Lung (tissue), 12 donors: Measurements from ENCODE around the gene CLDN6. TPM values are rescaled to one million over a fixed set of nuclear protein-coding genes. Genes with fewer than 3 reads are reported as not detected.

Experiments used
- ATAC-seq: fragments of 200-7000 bp; cut with Tn5 transposase; one replicate; pipeline ENCODE4 v1.9.1; 2020; ENCODE audit warnings: moderate number of reproducible peaks; ENCODE audit not compliant: insufficient read depth, low FRiP score
- DNase-seq, 3 donors: peaks; one replicate each; pipeline ENCODE4 v3.0.0-alpha.2; 2013 to 2017
- H3K27ac ChIP-seq, 2 donors: one replicate each; pipeline ENCODE4 v1.5.1; 2013; ENCODE audit warnings: mild to moderate bottlenecking in 2 of 2, moderate library complexity in 2 of 2, control low read depth in 1 of 2, inconsistent platforms in 1 of 2, low read depth in 1 of 2, low read length in 1 of 2
- H3K27me3 ChIP-seq, 3 donors: one replicate each; pipeline ENCODE4 v1.5.1; 2013; ENCODE audit warnings: low read length in 2 of 3; ENCODE audit not compliant: control insufficient read depth in 3 of 3, insufficient read depth in 3 of 3
- H3K36me3 ChIP-seq, 4 donors: one replicate each; pipeline ENCODE4 v1.5.1; 2013; ENCODE audit warnings: low read length in 4 of 4, mild to moderate bottlenecking in 1 of 4, moderate library complexity in 1 of 4; ENCODE audit not compliant: control insufficient read depth in 4 of 4, insufficient read depth in 4 of 4
- H3K4me1 ChIP-seq, 5 donors: one replicate each; pipeline ENCODE4 v1.5.1; 2013; ENCODE audit warnings: low read length in 5 of 5, mild to moderate bottlenecking in 2 of 5, moderate library complexity in 1 of 5; ENCODE audit not compliant: control insufficient read depth in 5 of 5, insufficient read depth in 5 of 5
- H3K4me3 ChIP-seq: one replicate; pipeline ENCODE4 v1.5.1; 2013; ENCODE audit warnings: mild to moderate bottlenecking, control low read depth, moderate library complexity
- H3K9ac ChIP-seq, 2 donors: one replicate each; pipeline ENCODE4 v1.5.1; 2013; ENCODE audit warnings: low read length in 2 of 2, control low read depth in 1 of 2; ENCODE audit not compliant: insufficient read depth in 1 of 2
- H3K9me3 ChIP-seq, 4 donors: one replicate each; pipeline ENCODE4 v1.5.1; 2013; ENCODE audit warnings: low read length in 3 of 4, mild to moderate bottlenecking in 1 of 4, moderate library complexity in 1 of 4; ENCODE audit not compliant: control insufficient read depth in 4 of 4, insufficient read depth in 3 of 4
- WGBS, 2 donors: extraction: QIAGEN DNeasy Blood & Tissue Kit; methylation state at CpG; one replicate each; pipeline ENCODE4 v1.1.7; 2013; 5-methylcytosine and 5-hydroxymethylcytosine counted together
- polyA plus RNA-seq, 2 donors: library from polyadenylated mRNA; stranded (reverse); fragments of 200-250 nt; gene quantifications; one replicate each; pipeline ENCODE4 v1.2.1, GENCODE V29; 2013
- total RNA-seq, 2 donors: library from RNA; depleted of rRNA in 1 of 2; stranded (reverse); fragments of >200 nt in 1 of 2; gene quantifications; one replicate each; pipeline ENCODE4 v1.2.1, GENCODE V29; 2014 to 2021
- TF ChIP-seq, protein P1 (sequence below): IDR thresholded peaks from 2 replicates; pipeline ENCODE4 v1.5.1; 2012; ENCODE audit warnings: mild to moderate bottlenecking; ENCODE audit errors: control extremely low read depth, extremely low read depth
- donor health status: control.
- donor health status: control.
- donor health status: Bipolar disorder and iron deficiency.
- donor health status: healthy.
- donor health status: DM: yes; HTN: yes; CAD: no.

The CLDN6 gene
- total and polyA plus RNA-seq, 4 donors = 0.10 to 7.1 (median 0.92) TPM; not detected in 1

DNA sequence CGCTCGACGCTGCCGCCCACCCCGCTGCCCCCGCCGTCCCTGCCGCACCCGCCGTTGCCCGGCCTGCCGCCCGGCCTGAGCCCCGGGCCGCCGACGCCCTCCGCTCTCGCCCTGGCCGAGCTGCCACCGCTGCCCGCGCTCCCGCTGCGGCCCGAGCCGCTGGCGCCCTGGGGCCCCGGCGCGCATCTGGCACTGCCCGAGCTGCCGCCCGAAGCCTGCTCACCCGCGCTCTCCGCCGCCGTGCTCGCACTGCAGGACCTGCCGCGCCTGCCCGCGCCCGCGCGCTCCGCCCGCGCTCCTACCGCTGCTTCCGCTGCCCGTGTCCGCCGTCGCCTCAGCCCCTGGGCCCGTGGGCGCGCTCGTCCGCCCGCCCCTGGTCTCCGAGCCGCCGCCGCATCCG lies 13.7 kb downstream of the CLDN6 start:
- 0% methylated on average over 13 to 65 of the region's 67 CpGs for WGBS, 2 donors
- no peak for ATAC-seq
- no peak for DNase-seq
- H3K36me3 ChIP-seq = no peaks in the 10 kb centered on the region
- peak overlapping the region; percentile 30 for H3K4me3 ChIP-seq
- H3K27me3 ChIP-seq = peaks cover 0 to 30% (median 10%) of the 10 kb centered on the region in 3 donors
- peak overlapping the region; percentile 46 to 78 for H3K27ac ChIP-seq
- peaks cover 0 to 16% (median 2%) of the 10 kb centered on the region in 5 donors for H3K4me1 ChIP-seq
- H3K9ac ChIP-seq = no peak overlapping the region
- TF ChIP-seq, protein P1, sequence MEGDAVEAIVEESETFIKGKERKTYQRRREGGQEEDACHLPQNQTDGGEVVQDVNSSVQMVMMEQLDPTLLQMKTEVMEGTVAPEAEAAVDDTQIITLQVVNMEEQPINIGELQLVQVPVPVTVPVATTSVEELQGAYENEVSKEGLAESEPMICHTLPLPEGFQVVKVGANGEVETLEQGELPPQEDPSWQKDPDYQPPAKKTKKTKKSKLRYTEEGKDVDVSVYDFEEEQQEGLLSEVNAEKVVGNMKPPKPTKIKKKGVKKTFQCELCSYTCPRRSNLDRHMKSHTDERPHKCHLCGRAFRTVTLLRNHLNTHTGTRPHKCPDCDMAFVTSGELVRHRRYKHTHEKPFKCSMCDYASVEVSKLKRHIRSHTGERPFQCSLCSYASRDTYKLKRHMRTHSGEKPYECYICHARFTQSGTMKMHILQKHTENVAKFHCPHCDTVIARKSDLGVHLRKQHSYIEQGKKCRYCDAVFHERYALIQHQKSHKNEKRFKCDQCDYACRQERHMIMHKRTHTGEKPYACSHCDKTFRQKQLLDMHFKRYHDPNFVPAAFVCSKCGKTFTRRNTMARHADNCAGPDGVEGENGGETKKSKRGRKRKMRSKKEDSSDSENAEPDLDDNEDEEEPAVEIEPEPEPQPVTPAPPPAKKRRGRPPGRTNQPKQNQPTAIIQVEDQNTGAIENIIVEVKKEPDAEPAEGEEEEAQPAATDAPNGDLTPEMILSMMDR = no peak
- no peaks in the 10 kb centered on the region for H3K9me3 ChIP-seq

DNA sequence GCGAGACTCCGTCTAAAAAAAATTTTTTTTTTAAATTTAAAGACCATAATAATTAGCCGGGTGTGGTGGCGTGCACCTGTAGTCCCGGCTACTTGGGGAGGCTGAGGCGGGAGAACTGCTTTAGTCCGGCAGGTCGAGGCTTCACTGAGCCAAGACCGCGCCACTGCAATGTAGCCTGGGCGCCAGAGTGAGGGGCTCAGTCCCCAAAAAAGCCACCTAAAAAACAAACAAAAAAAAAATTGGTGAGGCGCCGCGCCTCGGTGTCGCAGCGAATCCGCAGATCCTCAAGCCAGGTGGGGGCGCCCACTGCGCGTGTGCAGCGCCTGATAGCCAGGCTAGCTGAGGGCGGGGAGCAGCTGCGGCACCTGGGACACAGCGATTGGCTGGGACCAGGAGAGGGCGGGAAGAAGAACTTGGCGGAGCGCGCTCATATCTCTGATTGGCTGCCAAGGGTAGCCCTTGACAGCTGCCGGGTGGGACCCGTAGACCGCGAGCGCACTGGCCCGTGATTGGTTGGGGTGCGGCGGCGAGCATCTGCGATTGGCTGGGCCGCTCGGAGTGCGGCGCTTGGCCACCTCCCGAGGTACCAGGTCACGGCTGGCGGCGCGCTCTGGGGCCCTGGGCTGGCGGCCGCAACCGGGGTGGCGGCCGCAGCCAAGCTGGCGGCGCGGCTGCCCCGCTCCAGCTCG lies 14.3 kb downstream of the CLDN6 start:
- DNase-seq = peak; percentile 96 to 98 (median 97)
- 8 to 12% methylated on average over 39 to 58 of the region's 58 CpGs for WGBS, 2 donors
- no peaks in the 10 kb centered on the region for H3K9me3 ChIP-seq
- H3K27ac ChIP-seq = peak overlapping the region in 1 of 2 donors; percentile 78
- H3K27me3 ChIP-seq = peaks cover 0 to 28% (median 10%) of the 10 kb centered on the region in 3 donors
- H3K4me3 ChIP-seq = no peak overlapping the region
- TF ChIP-seq, protein P1 = peak; percentile 88
- H3K4me1 ChIP-seq = peaks cover 0 to 16% (median 2%) of the 10 kb centered on the region in 5 donors
- ATAC-seq = peak; percentile 98
- H3K9ac ChIP-seq = no peak overlapping the region
- H3K36me3 ChIP-seq = no peaks in the 10 kb centered on the region

DNA sequence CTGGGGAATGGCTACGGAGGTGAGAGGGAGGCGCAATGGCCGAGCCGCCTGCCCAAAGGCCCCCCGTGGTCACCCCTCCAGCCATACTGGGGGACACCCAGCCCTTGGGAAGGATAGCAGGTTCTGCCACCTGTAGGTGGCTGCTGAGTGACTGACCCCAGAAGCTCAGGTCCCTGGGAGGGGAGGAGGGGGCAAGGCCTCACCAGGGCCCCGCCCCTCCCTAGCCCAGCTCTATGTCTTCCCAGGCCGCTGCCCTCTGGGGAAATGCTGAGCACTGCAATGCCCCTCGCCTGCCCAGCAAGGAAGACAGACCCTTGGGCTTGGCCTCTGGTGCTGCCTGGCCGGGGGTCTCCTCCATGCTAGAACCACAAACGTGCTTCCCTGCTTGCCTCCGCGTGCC lies 16.7 kb downstream of the CLDN6 start:
- no peaks in the 10 kb centered on the region for H3K9me3 ChIP-seq
- no peak overlapping the region for H3K9ac ChIP-seq
- 82 to 88% methylated on average over 12 of the region's 12 CpGs for WGBS, 2 donors
- H3K36me3 ChIP-seq = no peaks in the 10 kb centered on the region
- peaks cover 0 to 8% (median 4%) of the 10 kb centered on the region in 3 donors for H3K27me3 ChIP-seq
- H3K27ac ChIP-seq = no peak overlapping the region
- no peak overlapping the region for H3K4me3 ChIP-seq
- TF ChIP-seq, protein P1 = no peak
- DNase-seq (no peak), ATAC-seq (no peak)
- peaks cover 0 to 3% (median 0%) of the 10 kb centered on the region in 5 donors for H3K4me1 ChIP-seq

DNA sequence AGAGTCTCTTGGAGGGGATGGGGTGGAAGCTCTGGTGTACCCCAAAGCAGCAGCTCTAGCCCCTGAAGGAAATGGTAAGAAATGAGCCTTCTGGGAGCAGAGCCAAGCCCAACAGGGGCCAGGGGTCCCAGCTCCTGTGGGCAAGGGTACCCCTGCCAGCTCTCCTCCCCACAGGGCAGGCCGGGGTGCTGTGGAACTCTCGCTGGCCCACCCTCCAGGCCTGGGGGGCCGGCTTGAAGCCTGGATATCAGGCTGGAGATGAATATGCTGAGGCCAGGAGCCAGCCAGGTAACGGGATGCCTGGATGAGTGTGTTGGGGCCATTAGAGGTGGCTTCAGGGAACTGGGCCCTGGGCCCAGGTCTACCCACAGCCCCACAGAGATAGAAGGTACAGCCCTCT lies 17.4 kb downstream of the CLDN6 start:
- Histone ChIP-seq H3K36me3 (no peaks in the 10 kb centered on the region), H3K27me3 (peaks cover 0 to 5% (median 0%) of the 10 kb centered on the region in 3 donors), H3K9ac (no peak overlapping the region), H3K4me1 (no peaks in the 10 kb centered on the region), H3K9me3 (no peaks in the 10 kb centered on the region), H3K27ac (no peak overlapping the region), H3K4me3 (no peak overlapping the region)
- no peak for ATAC-seq
- TF ChIP-seq, protein P1 = no peak
- 89% methylated on average over 4 of the region's 4 CpGs for WGBS, 2 donors
- DNase-seq = no peak
